HCT116 (cell line): ENCODE measurements around the gene OASL. TPM values are rescaled to one million over a fixed set of nuclear protein-coding genes. Genes with fewer than 3 reads are reported as not detected.

Experiments used
- ATAC-seq: fragments of 200-7000 bp; cut with Tn5 transposase; 2 replicates; pipeline ENCODE4 v1.9.1; 2020; ENCODE audit warnings: mild to moderate bottlenecking, moderate library complexity
- BruUV-seq: library from RNA; stranded (reverse); fragments of 400-500 nt; replicated peaks from 2 replicates; lab custom pipeline; 2021; lab: Mats Ljungman, UMichigan
- CTCF ChIA-PET: fragments of 300-600 bp; sonication (Branson Sonifier 250); formaldehyde crosslinking; loops from one replicate; lab custom pipeline; 2021; ENCODE audit warnings: antibody characterized with exemption; lab: Charles Lee
- POLR2A ChIA-PET: fragments of 300-600, 350-600 bp; sonication (Branson Sonifier 250); formaldehyde crosslinking; loops from one replicate; lab custom pipeline; 2021; ENCODE audit warnings: antibody characterized with exemption; lab: Charles Lee
- RAD21 ChIA-PET, 2 experiments: fragments of 300-600 bp; sonication (Branson Sonifier 250); formaldehyde crosslinking; loops; one replicate each; lab custom pipeline; 2023; ENCODE audit warnings: low total read pairs in 2 of 2; ENCODE audit not compliant: uncharacterized antibody in 2 of 2, unreplicated experiment in 2 of 2, low non-redundant PET in 1 of 2; lab: Charles Lee
- DNase-seq: peaks from one replicate; pipeline ENCODE4 v3.0.0-alpha.2; 2010; ENCODE audit warnings: low read depth, low spot score
- H2AFZ ChIP-seq: fragments of 200-600 bp; shearing (Covaris generic), sonication (generic); 2 replicates; pipeline ENCODE4 v1.6.1; 2017; ENCODE audit warnings: low read depth, mixed run types, mixed read lengths, antibody characterized with exemption, low read length; ENCODE audit not compliant: poor library complexity, severe bottlenecking
- H3K27ac ChIP-seq: 2 replicates; pipeline ENCODE4 v1.5.1; 2012; ENCODE audit warnings: low read depth, low read length
- H3K27me3 ChIP-seq: fragments of 200-600 bp; sonication (generic); 2 replicates; pipeline ENCODE4 v1.6.1; 2016; ENCODE audit warnings: mixed run types, low read length, mixed read lengths; ENCODE audit not compliant: insufficient read depth
- H3K36me3 ChIP-seq, 2 experiments: fragments of 200-500 bp in 1 of 2; fragments of 200-600 bp in 1 of 2; sonication (Bioruptor generic) in 1 of 2; sonication (generic) in 1 of 2; 2 replicates each; pipeline versions ENCODE4 v1.5.1 to v1.6.1; 2014 to 2016; ENCODE audit warnings: low read length in 2 of 2, inconsistent platforms in 1 of 2, mixed read lengths in 1 of 2, mixed run types in 1 of 2; ENCODE audit not compliant: insufficient read depth in 2 of 2, control insufficient read depth in 1 of 2
- H3K4me1 ChIP-seq, 2 experiments: fragments of 200-600 bp in 1 of 2; sonication (generic) in 1 of 2; 2 replicates each; pipeline versions ENCODE4 v1.5.1 to v1.6.1; 2012 to 2017; ENCODE audit warnings: low read length in 2 of 2, inconsistent platforms in 1 of 2, mild to moderate bottlenecking in 1 of 2, mixed read lengths in 1 of 2, mixed run types in 1 of 2, moderate library complexity in 1 of 2; ENCODE audit not compliant: insufficient read depth in 2 of 2, control insufficient read depth in 1 of 2
- H3K4me2 ChIP-seq: fragments of 200-600 bp; sonication (generic); 2 replicates; pipeline ENCODE4 v1.6.1; 2017; ENCODE audit warnings: mixed run types, low read length, mixed read lengths
- H3K4me3 ChIP-seq, 2 experiments: fragments of 200-600 bp in 1 of 2; sonication (generic) in 1 of 2; replicated peaks in 1 of 2; 2 replicates each; pipeline ENCODE4 v1.5.1; 2011 to 2016; ENCODE audit warnings: low read length in 2 of 2, control low read depth in 1 of 2, low read depth in 1 of 2, mild to moderate bottlenecking in 1 of 2, mixed read lengths in 1 of 2, mixed run types in 1 of 2
- H3K79me2 ChIP-seq: fragments of 200-600 bp; sonication (generic); 2 replicates; pipeline ENCODE4 v1.6.1; 2017; ENCODE audit warnings: mild to moderate bottlenecking, mixed run types, low read length, moderate library complexity, mixed read lengths; ENCODE audit not compliant: insufficient read depth
- H3K9ac ChIP-seq: fragments of 200-600 bp; sonication (generic); 2 replicates; pipeline ENCODE4 v1.6.1; 2016; ENCODE audit warnings: low read length, mixed read lengths
- H3K9me2 ChIP-seq: fragments of 200-600 bp; sonication (generic), shearing (Covaris generic); 2 replicates; pipeline ENCODE4 v1.6.1; 2017; ENCODE audit warnings: mixed run types, mild to moderate bottlenecking, moderate library complexity; ENCODE audit not compliant: insufficient read depth
- H3K9me3 ChIP-seq, 2 experiments: fragments of 200-500 bp in 1 of 2; fragments of 200-600 bp in 1 of 2; sonication (Bioruptor generic) in 1 of 2; sonication (generic) in 1 of 2; 2 replicates each; pipeline ENCODE4 v1.6.1; 2014 to 2017; ENCODE audit warnings: low read length in 2 of 2, mixed read lengths in 2 of 2, inconsistent platforms in 1 of 2, low read depth in 1 of 2, mild to moderate bottlenecking in 1 of 2, mixed run types in 1 of 2, moderate library complexity in 1 of 2; ENCODE audit not compliant: control insufficient read depth in 1 of 2, insufficient read depth in 1 of 2
- H4K20me1 ChIP-seq: fragments of 200-600 bp; sonication (generic), shearing (Covaris generic); 2 replicates; pipeline ENCODE4 v1.6.1; 2017; ENCODE audit warnings: mixed run types, mild to moderate bottlenecking, moderate library complexity; ENCODE audit not compliant: insufficient read depth
- CBX3 ChIP-seq: IDR thresholded peaks from 2 replicates; pipeline ENCODE4 v1.6.1; 2012; ENCODE audit warnings: low read depth
- EGR1 ChIP-seq: IDR thresholded peaks from 2 replicates; pipeline ENCODE4 v1.6.1; 2012; ENCODE audit warnings: low read depth
- JUND ChIP-seq: IDR thresholded peaks from 2 replicates; pipeline ENCODE4 v1.6.1; 2012
- POLR2AphosphoS5 ChIP-seq: IDR thresholded peaks from 2 replicates; pipeline ENCODE4 v1.6.1; 2011; ENCODE audit warnings: mild to moderate bottlenecking, low read depth, low read length, moderate library complexity
- RAD21 ChIP-seq: IDR thresholded peaks from 2 replicates; pipeline ENCODE4 v1.6.1; 2012; ENCODE audit warnings: low read depth, mild to moderate bottlenecking
- ZFX ChIP-seq: fragments of 450-650 bp; IDR thresholded peaks from 2 replicates; pipeline ENCODE4 v1.6.1; 2017
- ZNF274 ChIP-seq: fragments of 200-500 bp; sonication (Bioruptor generic); IDR thresholded peaks from 2 replicates; pipeline ENCODE4 v1.6.1; 2014; ENCODE audit warnings: mild to moderate bottlenecking, low read depth, low read length, inconsistent platforms
- intact Hi-C: fragments of 100-400 bp; cut with micrococcal nuclease; formaldehyde crosslinking; loops from 2 replicates; pipeline ENCODE4 v1.10.0; 2022
- total RNA-seq: library from RNA; stranded (reverse); gene quantifications from one replicate; pipeline ENCODE4 v1.2.1, GENCODE V29; 2021; ENCODE audit not compliant: unreplicated experiment
- TF ChIP-seq, protein P1 (sequence below): IDR thresholded peaks from 2 replicates; pipeline ENCODE4 v1.6.1; 2012; ENCODE audit warnings: low read depth
- TF ChIP-seq, protein P2 (sequence below): IDR thresholded peaks from 2 replicates; pipeline ENCODE4 v1.6.1; 2012
- TF ChIP-seq, protein P3 (sequence below), 3 experiments: fragments of 200-600 bp in 1 of 3; sonication (generic) in 1 of 3; IDR thresholded peaks in 2 of 3; conservative IDR thresholded peaks in 1 of 3; 2 replicates each; pipeline ENCODE4 v1.5.1; 2012 to 2017; ENCODE audit warnings: low read depth in 2 of 3, low read length in 2 of 3, antibody characterized with exemption in 1 of 3, borderline replicate concordance in 1 of 3, control low read depth in 1 of 3, mild to moderate bottlenecking in 1 of 3, mixed read lengths in 1 of 3, mixed run types in 1 of 3, moderate library complexity in 1 of 3; ENCODE audit not compliant: insufficient read depth in 1 of 3

OASL gene
- total RNA-seq, 1 experiment from 2014 or later, result 4.1 TPM

DNA sequence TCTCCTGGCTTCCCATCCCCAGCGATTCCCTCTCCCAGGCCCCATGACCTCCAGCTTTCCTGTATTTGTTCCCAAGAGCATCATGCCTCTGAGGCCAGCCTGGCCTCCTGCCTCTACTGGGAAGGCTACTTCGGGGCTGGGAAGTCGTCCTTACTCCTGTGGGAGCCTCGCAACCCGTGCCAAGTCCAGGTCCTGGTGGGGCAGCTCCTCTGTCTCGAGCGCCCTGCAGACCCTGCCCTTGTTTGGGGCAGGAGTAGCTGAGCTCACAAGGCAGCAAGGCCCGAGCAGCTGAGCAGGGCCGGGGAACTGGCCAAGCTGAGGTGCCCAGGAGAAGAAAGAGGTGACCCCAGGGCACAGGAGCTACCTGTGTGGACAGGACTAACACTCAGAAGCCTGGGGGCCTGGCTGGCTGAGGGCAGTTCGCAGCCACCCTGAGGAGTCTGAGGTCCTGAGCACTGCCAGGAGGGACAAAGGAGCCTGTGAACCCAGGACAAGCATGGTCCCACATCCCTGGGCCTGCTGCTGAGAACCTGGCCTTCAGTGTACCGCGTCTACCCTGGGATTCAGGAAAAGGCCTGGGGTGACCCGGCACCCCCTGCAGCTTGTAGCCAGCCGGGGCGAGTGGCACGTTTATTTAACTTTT lies 37.1 kb downstream of the OASL start:
- CTCF ChIA-PET, result interaction anchor here (0.5 to 0.9 kb wide), 2 partner anchors 30 to 359 kb away, joined by 3 read pairs; no protein-coding TSS in a partner anchor
- H3K4me2 ChIP-seq, result no peak overlapping the region
- POLR2A ChIA-PET, result no interaction called here
- H4K20me1 ChIP-seq, result no peaks in the 10 kb centered on the region
- no peaks in the 10 kb centered on the region for H3K9me2 ChIP-seq
- H3K4me3 ChIP-seq, result no peak overlapping the region
- DNase-seq (no peak), ATAC-seq (no peak)
- no TSS peak for BruUV-seq
- RAD21 ChIA-PET, result no interaction called here
- no peaks in the 10 kb centered on the region for H3K79me2 ChIP-seq
- no peak overlapping the region for H3K9ac ChIP-seq
- H2AFZ ChIP-seq, result no peak overlapping the region
- H3K4me1 ChIP-seq, result no peaks in the 10 kb centered on the region
- no peaks in the 10 kb centered on the region for H3K9me3 ChIP-seq
- H3K27ac ChIP-seq, result no peak overlapping the region
- H3K27me3 ChIP-seq, result no peaks in the 10 kb centered on the region
- H3K36me3 ChIP-seq, result peaks cover 12 to 14% of the 10 kb centered on the region in 2 experiments; a peak in 3 of 4 replicates
- TF ChIP-seq, protein P1, sequence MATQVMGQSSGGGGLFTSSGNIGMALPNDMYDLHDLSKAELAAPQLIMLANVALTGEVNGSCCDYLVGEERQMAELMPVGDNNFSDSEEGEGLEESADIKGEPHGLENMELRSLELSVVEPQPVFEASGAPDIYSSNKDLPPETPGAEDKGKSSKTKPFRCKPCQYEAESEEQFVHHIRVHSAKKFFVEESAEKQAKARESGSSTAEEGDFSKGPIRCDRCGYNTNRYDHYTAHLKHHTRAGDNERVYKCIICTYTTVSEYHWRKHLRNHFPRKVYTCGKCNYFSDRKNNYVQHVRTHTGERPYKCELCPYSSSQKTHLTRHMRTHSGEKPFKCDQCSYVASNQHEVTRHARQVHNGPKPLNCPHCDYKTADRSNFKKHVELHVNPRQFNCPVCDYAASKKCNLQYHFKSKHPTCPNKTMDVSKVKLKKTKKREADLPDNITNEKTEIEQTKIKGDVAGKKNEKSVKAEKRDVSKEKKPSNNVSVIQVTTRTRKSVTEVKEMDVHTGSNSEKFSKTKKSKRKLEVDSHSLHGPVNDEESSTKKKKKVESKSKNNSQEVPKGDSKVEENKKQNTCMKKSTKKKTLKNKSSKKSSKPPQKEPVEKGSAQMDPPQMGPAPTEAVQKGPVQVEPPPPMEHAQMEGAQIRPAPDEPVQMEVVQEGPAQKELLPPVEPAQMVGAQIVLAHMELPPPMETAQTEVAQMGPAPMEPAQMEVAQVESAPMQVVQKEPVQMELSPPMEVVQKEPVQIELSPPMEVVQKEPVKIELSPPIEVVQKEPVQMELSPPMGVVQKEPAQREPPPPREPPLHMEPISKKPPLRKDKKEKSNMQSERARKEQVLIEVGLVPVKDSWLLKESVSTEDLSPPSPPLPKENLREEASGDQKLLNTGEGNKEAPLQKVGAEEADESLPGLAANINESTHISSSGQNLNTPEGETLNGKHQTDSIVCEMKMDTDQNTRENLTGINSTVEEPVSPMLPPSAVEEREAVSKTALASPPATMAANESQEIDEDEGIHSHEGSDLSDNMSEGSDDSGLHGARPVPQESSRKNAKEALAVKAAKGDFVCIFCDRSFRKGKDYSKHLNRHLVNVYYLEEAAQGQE, result no peak
- no peak for TF ChIP-seq ZNF274
- TF ChIP-seq RAD21, result no peak
- TF ChIP-seq, protein P2, sequence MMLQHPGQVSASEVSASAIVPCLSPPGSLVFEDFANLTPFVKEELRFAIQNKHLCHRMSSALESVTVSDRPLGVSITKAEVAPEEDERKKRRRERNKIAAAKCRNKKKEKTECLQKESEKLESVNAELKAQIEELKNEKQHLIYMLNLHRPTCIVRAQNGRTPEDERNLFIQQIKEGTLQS, result no peak
- TF ChIP-seq ZFX, result no peak
- no peak for TF ChIP-seq JUND
- TF ChIP-seq, protein P3, sequence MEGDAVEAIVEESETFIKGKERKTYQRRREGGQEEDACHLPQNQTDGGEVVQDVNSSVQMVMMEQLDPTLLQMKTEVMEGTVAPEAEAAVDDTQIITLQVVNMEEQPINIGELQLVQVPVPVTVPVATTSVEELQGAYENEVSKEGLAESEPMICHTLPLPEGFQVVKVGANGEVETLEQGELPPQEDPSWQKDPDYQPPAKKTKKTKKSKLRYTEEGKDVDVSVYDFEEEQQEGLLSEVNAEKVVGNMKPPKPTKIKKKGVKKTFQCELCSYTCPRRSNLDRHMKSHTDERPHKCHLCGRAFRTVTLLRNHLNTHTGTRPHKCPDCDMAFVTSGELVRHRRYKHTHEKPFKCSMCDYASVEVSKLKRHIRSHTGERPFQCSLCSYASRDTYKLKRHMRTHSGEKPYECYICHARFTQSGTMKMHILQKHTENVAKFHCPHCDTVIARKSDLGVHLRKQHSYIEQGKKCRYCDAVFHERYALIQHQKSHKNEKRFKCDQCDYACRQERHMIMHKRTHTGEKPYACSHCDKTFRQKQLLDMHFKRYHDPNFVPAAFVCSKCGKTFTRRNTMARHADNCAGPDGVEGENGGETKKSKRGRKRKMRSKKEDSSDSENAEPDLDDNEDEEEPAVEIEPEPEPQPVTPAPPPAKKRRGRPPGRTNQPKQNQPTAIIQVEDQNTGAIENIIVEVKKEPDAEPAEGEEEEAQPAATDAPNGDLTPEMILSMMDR (IDR thresholded peaks at IDR 0.05 in 2 of 3, conservative IDR thresholded peaks at IDR 0.05 in 1 of 3; ENCODE audit: borderline replicate concordance in 1 of 3, insufficient read depth in 1 of 3, low read depth in 2 of 3, low read length in 2 of 3), result no peak
- TF ChIP-seq EGR1, result no peak
- TF ChIP-seq CBX3, result no peak
- no peak for TF ChIP-seq POLR2AphosphoS5
- TF ChIP-seq, all 23 proteins: peak for 0
- intact Hi-C loops, result loop anchor here (10.0 kb wide), 1 partner anchor 357 kb away; the partner anchor contains the start of gene CABP1
